A549 (cell line): ENCODE data around the gene SORL1-AS1.
"Not testable (repeated sequence)": the region's sequence is repeated elsewhere in the genome, so short reads cannot be mapped to it uniquely, and the experiment has no call there.

Source experiments
- ATAC-seq, 2 experiments: fragments of 200-7000 bp in 1 of 2; fragments of >200 bp in 1 of 2; cut with Nextera tagmentation in 1 of 2; cut with Tn5 transposase in 1 of 2; 3 replicates each; pipeline versions ENCODE4 v1.8.0 to v1.9.1; 2018 to 2020; ENCODE audit warnings: mild to moderate bottlenecking in 1 of 2, moderate library complexity in 1 of 2
- CTCF ChIA-PET: fragments of 300-600 bp; sonication (Branson Sonifier 250); formaldehyde crosslinking; extraction: SDS; loops from one replicate; lab custom pipeline; 2021; ENCODE audit warnings: antibody characterized with exemption, inconsistent platforms; lab: Yijun Ruan, JAX
- POLR2A ChIA-PET: fragments of 350-600 bp; formaldehyde crosslinking; extraction: SDS; loops from one replicate; lab custom pipeline; 2021; ENCODE audit warnings: antibody characterized with exemption, inconsistent platforms; lab: Yijun Ruan, JAX
- DNase-seq, 2 experiments: peaks; one replicate each; pipeline versions ENCODE4 v3.0.0 to v3.0.0-alpha.2; 2011 to 2016; ENCODE audit warnings: low read depth in 1 of 2, low spot score in 1 of 2
- FAIRE-seq: peaks from 2 replicates; lab custom pipeline; 2011; peaks lifted over from hg19 to GRCh38; lab: Jason Lieb, UNC
- H3K27ac ChIP-seq, 2 experiments: fragments of >200 bp; sonication (Bioruptor Twin); formaldehyde crosslinking; 3 replicates each; pipeline ENCODE4 v1.5.1; 2016 to 2017
- H3K4me1 ChIP-seq: fragments of >200 bp; sonication (Bioruptor Twin); formaldehyde crosslinking; 3 replicates; pipeline ENCODE4 v1.6.1; 2016
- H3K4me2 ChIP-seq: fragments of >200 bp; sonication (Bioruptor Twin); formaldehyde crosslinking; 3 replicates; pipeline ENCODE4 v1.6.1; 2016
- H3K4me3 ChIP-seq: fragments of >200 bp; sonication (Bioruptor Twin); formaldehyde crosslinking; 3 replicates; pipeline ENCODE4 v1.5.1; 2016
- H3K9me3 ChIP-seq: fragments of >200 bp; sonication (Bioruptor Twin); formaldehyde crosslinking; 3 replicates; pipeline ENCODE4 v1.6.1; 2016
- CBX2 ChIP-seq: fragments of 200-600 bp; sonication (generic); IDR thresholded peaks from 2 replicates; pipeline ENCODE4 v1.6.1; 2016; ENCODE audit warnings: low read depth, mild to moderate bottlenecking, borderline replicate concordance
- CBX8 ChIP-seq: fragments of 200-600 bp; sonication (generic); IDR thresholded peaks from 2 replicates; pipeline ENCODE4 v1.6.1; 2016
- CTCF ChIP-seq: fragments of >200 bp; sonication (Bioruptor Twin); formaldehyde crosslinking; IDR thresholded peaks from 3 replicates; pipeline ENCODE4 v1.5.1; 2016
- EHF ChIP-seq: fragments of 250-450 bp; sonication (Bioruptor Pico); IDR thresholded peaks from 2 replicates; pipeline ENCODE4 v1.5.0; 2020; ENCODE audit warnings: mild to moderate bottlenecking
- HES2 ChIP-seq: fragments of >200 bp; sonication (Bioruptor Twin); formaldehyde crosslinking; IDR thresholded peaks from 2 replicates; pipeline ENCODE4 v1.6.1; 2016
- MAFK ChIP-seq: fragments of 450-650 bp; IDR thresholded peaks from 2 replicates; pipeline ENCODE4 v1.6.1; 2014; ENCODE audit not compliant: partially characterized antibody
- MAX ChIP-seq: IDR thresholded peaks from 2 replicates; pipeline ENCODE4 v1.6.1; 2012
- MYC ChIP-seq: IDR thresholded peaks from 2 replicates; pipeline ENCODE4 v1.6.1; 2012; ENCODE audit warnings: mild to moderate bottlenecking, inconsistent platforms, low read length, improper control_type of control experiment, borderline replicate concordance
- PBX3 ChIP-seq: IDR thresholded peaks from 2 replicates; pipeline ENCODE4 v1.6.1; 2012
- RCOR1 ChIP-seq: fragments of 150-350 bp; IDR thresholded peaks from 2 replicates; pipeline ENCODE4 v1.6.1; 2014; ENCODE audit warnings: antibody characterized with exemption, low read length, low read depth
- SMC3 ChIP-seq: fragments of >200 bp; sonication (Bioruptor Twin); formaldehyde crosslinking; IDR thresholded peaks from 3 replicates; pipeline ENCODE4 v1.6.1; 2018; ENCODE audit warnings: inconsistent platforms
- TFCP2L1 ChIP-seq: fragments of 250-450 bp; sonication (Bioruptor Pico); IDR thresholded peaks from 2 replicates; pipeline ENCODE4 v1.5.0; 2021; ENCODE audit warnings: mild to moderate bottlenecking
- WGBS: methylation state at CpG from one replicate; pipeline ENCODE4 v1.1.6; 2017; ENCODE audit errors: missing lambda C conversion rate; 5-methylcytosine and 5-hydroxymethylcytosine counted together

Gene SORL1-AS1

GRCh38 chr11:121483805-121484480 lies 31.2 kb upstream of the SORL1-AS1 start:
- WGBS: 31% methylated on average over 4 of the region's 4 CpGs
- TF ChIP-seq TFCP2L1 (CRISPR knock-in tag): no peak
- TF ChIP-seq SMC3: no peak
- TF ChIP-seq EHF (CRISPR knock-in tag): no peak
- no peak for TF ChIP-seq HES2
- TF ChIP-seq CBX2: no peak
- no peak for TF ChIP-seq MAFK
- no peak for TF ChIP-seq MYC
- TF ChIP-seq CBX8: no peak
- TF ChIP-seq RCOR1: no peak
- TF ChIP-seq CTCF: no peak
- TF ChIP-seq, all 56 proteins: peak for 0
- ATAC-seq: no peak
- Histone ChIP-seq H3K9me3 (no peaks in the 10 kb centered on the region), H3K27ac (no peak overlapping the region), H3K4me2 (no peak overlapping the region), H3K4me1 (no peaks in the 10 kb centered on the region), H3K4me3 (no peak overlapping the region)
- ChIA-PET POLR2A (no interaction called here), CTCF (no interaction called here)
- no peak for FAIRE-seq
- DNase-seq: no peak

- POLR2A ChIA-PET: no interaction called here
- ATAC-seq: no peak
- Histone ChIP-seq H3K27ac (no peak overlapping the region), H3K4me1 (no peaks in the 10 kb centered on the region), H3K4me2 (no peak overlapping the region), H3K4me3 (no peak overlapping the region), H3K9me3 (no peaks in the 10 kb centered on the region)
- no peak for DNase-seq
- 73% methylated on average over 9 of the region's 9 CpGs for WGBS
- TF ChIP-seq PBX3: no peak
- no peak for TF ChIP-seq MAX
- CTCF ChIA-PET: interaction anchor here (0.6 kb wide), 1 partner anchor 57 kb away, joined by 4 read pairs; no protein-coding TSS in a partner anchor
- FAIRE-seq: no peak
Measured at GRCh38 chr11:121482231-121483129, 29.7 kb upstream of the SORL1-AS1 start.

- POLR2A ChIA-PET, H3K27ac ChIP-seq, H3K4me2 ChIP-seq, H3K4me1 ChIP-seq, DNase-seq, H3K4me3 ChIP-seq, H3K9me3 ChIP-seq, FAIRE-seq, ATAC-seq: not testable (repeated sequence)
- 23% methylated on average over 2 of the region's 2 CpGs for WGBS
- CTCF ChIA-PET: interaction anchor here (0.6 kb wide), 1 partner anchor 57 kb away, joined by 4 read pairs; no protein-coding TSS in a partner anchor
Measured at GRCh38 chr11:121481484-121482230, 28.9 kb upstream of the SORL1-AS1 start.
